ENCODE data around the gene MVK.

DNA sequence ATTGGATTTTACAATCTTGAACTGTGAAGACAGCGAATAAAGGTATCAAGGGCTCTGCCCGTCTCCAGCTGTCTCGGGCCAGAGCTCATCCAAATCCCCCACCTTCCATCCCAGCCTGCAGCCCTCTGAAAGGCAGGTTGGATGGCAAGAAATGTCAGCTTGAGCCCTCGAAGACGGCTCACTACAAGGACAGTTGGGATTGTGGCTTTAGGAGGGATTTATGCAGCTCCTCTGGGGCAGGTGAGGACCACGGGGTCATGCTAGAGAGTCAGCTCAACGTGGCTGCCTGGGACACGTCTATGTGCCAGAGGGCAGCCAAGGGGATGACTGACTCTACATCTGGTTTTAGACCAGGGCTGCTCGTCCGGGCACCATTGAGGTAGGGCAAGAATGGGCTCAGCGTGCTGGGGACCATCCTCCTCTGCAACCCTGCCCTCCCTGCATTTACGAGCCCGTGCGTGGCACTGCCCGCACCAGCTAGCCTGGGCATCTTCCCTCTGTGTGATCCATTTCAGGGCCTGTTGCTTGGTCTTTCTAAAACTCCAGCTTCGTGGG, 16.2 kb downstream of the MVK start:
- TF ChIP-seq, protein P1, sequence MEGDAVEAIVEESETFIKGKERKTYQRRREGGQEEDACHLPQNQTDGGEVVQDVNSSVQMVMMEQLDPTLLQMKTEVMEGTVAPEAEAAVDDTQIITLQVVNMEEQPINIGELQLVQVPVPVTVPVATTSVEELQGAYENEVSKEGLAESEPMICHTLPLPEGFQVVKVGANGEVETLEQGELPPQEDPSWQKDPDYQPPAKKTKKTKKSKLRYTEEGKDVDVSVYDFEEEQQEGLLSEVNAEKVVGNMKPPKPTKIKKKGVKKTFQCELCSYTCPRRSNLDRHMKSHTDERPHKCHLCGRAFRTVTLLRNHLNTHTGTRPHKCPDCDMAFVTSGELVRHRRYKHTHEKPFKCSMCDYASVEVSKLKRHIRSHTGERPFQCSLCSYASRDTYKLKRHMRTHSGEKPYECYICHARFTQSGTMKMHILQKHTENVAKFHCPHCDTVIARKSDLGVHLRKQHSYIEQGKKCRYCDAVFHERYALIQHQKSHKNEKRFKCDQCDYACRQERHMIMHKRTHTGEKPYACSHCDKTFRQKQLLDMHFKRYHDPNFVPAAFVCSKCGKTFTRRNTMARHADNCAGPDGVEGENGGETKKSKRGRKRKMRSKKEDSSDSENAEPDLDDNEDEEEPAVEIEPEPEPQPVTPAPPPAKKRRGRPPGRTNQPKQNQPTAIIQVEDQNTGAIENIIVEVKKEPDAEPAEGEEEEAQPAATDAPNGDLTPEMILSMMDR (conservative IDR thresholded peaks at IDR 0.05 in 1 of 2, IDR thresholded peaks at IDR 0.05 in 1 of 2; ENCODE audit: low read depth in 1 of 2, low read length in 2 of 2) = no peak
- TF ChIP-seq EZH2 (IDR thresholded peaks at IDR 0.05; ENCODE audit: low read length, missing control alignments) = no peak

Measured in fibroblast of lung (primary cell).